HepG2 (cell line): ENCODE data around the gene MORC1. TPM values are rescaled to one million over a fixed set of nuclear protein-coding genes. Genes with fewer than 3 reads are reported as not detected.
A peak's percentile ranks its signal among the peaks of the same experiment; 100 is the strongest.

Experiments used
- ATAC-seq: fragments of 200-7000 bp; cut with Tn5 transposase; 3 replicates; pipeline ENCODE4 v1.9.1; 2020; ENCODE audit warnings: mild to moderate bottlenecking, moderate library complexity
- BruUV-seq: library from RNA; stranded (reverse); fragments of 400-500 nt; replicated peaks from 2 replicates; lab custom pipeline; 2021; lab: Mats Ljungman, UMichigan
- CTCF ChIA-PET: fragments of 300-600 bp; formaldehyde crosslinking; extraction: SDS; loops from one replicate; lab custom pipeline; 2021; ENCODE audit warnings: low total read pairs, inconsistent platforms, low intra/inter-chr PET ratio; lab: Yijun Ruan, JAX
- POLR2A ChIA-PET: fragments of 350-600 bp; sonication (Branson Sonifier 250); formaldehyde crosslinking; loops from one replicate; lab custom pipeline; 2020; ENCODE audit warnings: antibody characterized with exemption, inconsistent platforms; lab: Yijun Ruan, JAX
- DNase-seq: peaks from one replicate; pipeline ENCODE4 v3.0.0-alpha.2; 2015; ENCODE audit warnings: low spot score
- FAIRE-seq: peaks from 3 replicates; lab custom pipeline; 2011; peaks lifted over from hg19 to GRCh38; lab: Jason Lieb, UNC
- H2AFZ ChIP-seq: one replicate; pipeline ENCODE4 v1.6.1; 2011; ENCODE audit warnings: low read length, inconsistent platforms
- H3K27ac ChIP-seq: fragments of 300-600 bp; 3 replicates; pipeline ENCODE4 v1.8.0; 2011; ENCODE audit warnings: mixed run types, mild to moderate bottlenecking, mixed read lengths, low read length, inconsistent platforms; ENCODE audit not compliant: insufficient read depth; ENCODE audit errors: extremely low read length
- H3K27me3 ChIP-seq, 2 experiments: fragments of 200-600 bp in 1 of 2; 2 replicates in 1 of 2; 3 replicates in 1 of 2; pipeline versions ENCODE4 v1.6.0 to v1.8.0; 2011; ENCODE audit warnings: low read length in 2 of 2, mild to moderate bottlenecking in 2 of 2, moderate library complexity in 2 of 2, inconsistent platforms in 1 of 2; ENCODE audit not compliant: insufficient read depth in 2 of 2, control insufficient read depth in 1 of 2
- H3K36me3 ChIP-seq, 2 experiments: fragments of 200-600 bp in 1 of 2; replicated peaks in 1 of 2; 2 replicates in 1 of 2; 3 replicates in 1 of 2; pipeline versions ENCODE4 v1.5.1 to v1.8.0; 2011; ENCODE audit warnings: low read length in 2 of 2, inconsistent platforms in 1 of 2; ENCODE audit not compliant: insufficient read depth in 2 of 2, control insufficient read depth in 1 of 2
- H3K4me1 ChIP-seq: 2 replicates; pipeline ENCODE4 v1.5.1; 2012; ENCODE audit warnings: low read length, inconsistent platforms; ENCODE audit not compliant: insufficient read depth
- H3K4me2 ChIP-seq: 2 replicates; pipeline ENCODE4 v1.6.0; 2011; ENCODE audit warnings: low read depth, low read length, inconsistent platforms
- H3K4me3 ChIP-seq, 3 experiments: fragments of 200-600 bp in 1 of 3; sonication (generic), shearing (Covaris generic) in 1 of 3; replicated peaks in 1 of 3; 2 replicates each; pipeline ENCODE4 v1.5.1; 2011 to 2016; ENCODE audit warnings: low read length in 3 of 3, inconsistent platforms in 2 of 3, low read depth in 2 of 3, mild to moderate bottlenecking in 2 of 3, control low read depth in 1 of 3, mixed read lengths in 1 of 3; ENCODE audit not compliant: insufficient read depth in 1 of 3
- H3K79me2 ChIP-seq: one replicate; pipeline ENCODE4 v1.6.1; 2011; ENCODE audit warnings: low read length, inconsistent platforms; ENCODE audit not compliant: insufficient read depth
- H3K9ac ChIP-seq: 2 replicates; pipeline ENCODE4 v1.6.0; 2011; ENCODE audit warnings: mild to moderate bottlenecking, low read depth, low read length, inconsistent platforms; ENCODE audit not compliant: insufficient read depth
- H3K9me3 ChIP-seq: 2 replicates; pipeline ENCODE4 v1.5.1; 2012; ENCODE audit warnings: mild to moderate bottlenecking, low read length
- H4K20me1 ChIP-seq: 2 replicates; pipeline ENCODE4 v1.6.0; 2011; ENCODE audit warnings: inconsistent platforms, mild to moderate bottlenecking, low read length, moderate library complexity; ENCODE audit not compliant: insufficient read depth
- CBFB ChIP-seq: sonication (generic); formaldehyde crosslinking; IDR thresholded peaks from 2 replicates; pipeline ENCODE4 v1.4.0; 2020; ENCODE audit warnings: missing genetic modification reagents
- CEBPB ChIP-seq: IDR thresholded peaks from 2 replicates; pipeline ENCODE4 v1.6.1; 2011; ENCODE audit warnings: low read depth, low read length, improper control_type of control experiment, borderline replicate concordance
- CEBPG ChIP-seq: IDR thresholded peaks from 2 replicates; pipeline ENCODE4 v1.6.1; 2016
- CTCF ChIP-seq: sonication (generic); formaldehyde crosslinking; IDR thresholded peaks from 2 replicates; pipeline ENCODE4 v1.5.0; 2020; ENCODE audit warnings: mild to moderate bottlenecking, missing genetic modification reagents, moderate library complexity
- MIER2 ChIP-seq: IDR thresholded peaks from 2 replicates; pipeline ENCODE4 v1.6.1; 2016; ENCODE audit warnings: missing biosample characterization, missing genetic modification reagents
- MTA3 ChIP-seq: sonication (generic); formaldehyde crosslinking; IDR thresholded peaks from 2 replicates; pipeline ENCODE4 v1.4.0; 2020; ENCODE audit warnings: missing genetic modification reagents
- PREB ChIP-seq: sonication (generic); formaldehyde crosslinking; IDR thresholded peaks from 2 replicates; pipeline ENCODE4 v1.4.0; 2020; ENCODE audit warnings: missing genetic modification reagents
- RAD21 ChIP-seq: fragments of 450-650 bp; formaldehyde crosslinking; IDR thresholded peaks from 2 replicates; pipeline ENCODE4 v1.5.0; 2020; ENCODE audit warnings: mild to moderate bottlenecking
- SMC3 ChIP-seq: IDR thresholded peaks from 2 replicates; pipeline ENCODE4 v1.6.1; 2011; ENCODE audit warnings: low read length, improper control_type of control experiment
- STAG1 ChIP-seq: sonication (generic); formaldehyde crosslinking; IDR thresholded peaks from 2 replicates; pipeline ENCODE4 v1.4.0; 2020; ENCODE audit warnings: missing genetic modification reagents
- ZBTB44 ChIP-seq: sonication (generic); formaldehyde crosslinking; IDR thresholded peaks from 2 replicates; pipeline ENCODE4 v1.4.0; 2020; ENCODE audit warnings: missing genetic modification reagents
- ZFP1 ChIP-seq: IDR thresholded peaks from 2 replicates; pipeline ENCODE4 v1.6.1; 2016
- ZNF557 ChIP-seq: sonication (generic); formaldehyde crosslinking; IDR thresholded peaks from 2 replicates; pipeline ENCODE4 v1.4.0; 2020; ENCODE audit warnings: missing genetic modification reagents
- WGBS: methylation state at CpG from one replicate; pipeline ENCODE4 v1.1.6; 2017; ENCODE audit warnings: low lambda C conversion rate; 5-methylcytosine and 5-hydroxymethylcytosine counted together
- in situ Hi-C: cut with HindIII; loops from 2 replicates; pipeline ENCODE4 v1.10.0; 2017; ENCODE audit warnings: low pct_unique_long_range_greater_than_20kb; ENCODE audit not compliant: extremely low pct_ligation_motif_present
- intact Hi-C: fragments of 100-400 bp; cut with micrococcal nuclease; formaldehyde crosslinking; loops from one replicate; pipeline ENCODE4 v1.10.0; 2022; ENCODE audit not compliant: unreplicated experiment
- polyA plus RNA-seq, 8 experiments: library from polyadenylated mRNA; depleted of rRNA in 3 of 8; stranded (reverse) in 7 of 8; unstranded in 1 of 8; fragments of >200 nt; fragmentation: Illumina TruSeq in 4 of 8; extraction: Trizol in 4 of 8; gene quantifications; 2 replicates each; pipeline versions ENCODE4 v1.2.1 to v1.2.3, GENCODE V29; 2011 to 2016; ENCODE audit warnings: low read depth in 4 of 8, missing spikeins in 1 of 8, mixed read lengths in 1 of 8; ENCODE audit not compliant: insufficient read depth in 1 of 8
- total RNA-seq, 5 experiments: library from RNA; depleted of rRNA; stranded (reverse); fragments of >200 nt; fragmentation: Illumina TruSeq; extraction: Trizol; gene quantifications; 2 replicates each; pipeline ENCODE4 v1.2.3, GENCODE V29; 2016; ENCODE audit warnings: low read depth in 1 of 5

MORC1 gene
- total and polyA plus RNA-seq, 2 of the 13 experiments (the other 11 are each of a cell fraction or from before 2014, with no cell fraction given): not detected

GRCh38 chr3:109021556-109021955 is 96.4 kb downstream of the MORC1 start:
- Histone ChIP-seq H3K79me2 (no peaks in the 10 kb centered on the region), H3K9ac (no peak overlapping the region), H3K4me3 (no peak overlapping the region), H3K27ac (no peak overlapping the region), H3K4me1 (no peaks in the 10 kb centered on the region), H2AFZ (no peak overlapping the region), H3K36me3 (no peaks in the 10 kb centered on the region), H3K27me3 (no peaks in the 10 kb centered on the region), H3K9me3 (no peaks in the 10 kb centered on the region), H3K4me2 (no peak overlapping the region), H4K20me1 (no peaks in the 10 kb centered on the region)
- CTCF ChIA-PET: no interaction called here
- BruUV-seq: no TSS peak
- POLR2A ChIA-PET: no interaction called here
- ATAC-seq (no peak), DNase-seq (no peak), FAIRE-seq (no peak)
- intact Hi-C loops (no loop called here), in situ Hi-C loops (no loop called here)
- WGBS: 0% methylated on average over 1 of the region's 1 CpG
- no peak for TF ChIP-seq ZNF557 (CRISPR knock-in tag)

- no TSS peak for BruUV-seq
- POLR2A ChIA-PET: no interaction called here
- ATAC-seq (peak; percentile 76), DNase-seq (peak; percentile 5), FAIRE-seq (peak; percentile 23)
- H2AFZ ChIP-seq: no peak overlapping the region
- CTCF ChIA-PET: interaction anchor here (1.3 kb wide), 1 partner anchor 357 kb away, joined by 3 read pairs; no protein-coding TSS in a partner anchor
- WGBS: 3% methylated on average over 6 of the region's 6 CpGs
- H3K4me3 ChIP-seq: no peak overlapping the region
- no peaks in the 10 kb centered on the region for H3K9me3 ChIP-seq
- no peaks in the 10 kb centered on the region for H4K20me1 ChIP-seq
- H3K4me1 ChIP-seq: no peaks in the 10 kb centered on the region
- H3K36me3 ChIP-seq: no peaks in the 10 kb centered on the region
- no peak overlapping the region for H3K4me2 ChIP-seq
- in situ Hi-C loops (no loop called here), intact Hi-C loops (loop anchor here (10.0 kb wide), 1 partner anchor 534 kb away; no protein-coding TSS in a partner anchor)
- TF ChIP-seq CEBPB: peak; percentile 21; the same call in 1 of the 2 replicates
- TF ChIP-seq ZBTB44 (CRISPR knock-in tag): no peak
- TF ChIP-seq RAD21: 0 out of 2 replicates have a peak, but pooled peaks have one; percentile 15
- TF ChIP-seq PREB (CRISPR knock-in tag): no peak
- peak; percentile 22; the same call in 1 of the 2 replicates for TF ChIP-seq STAG1 (CRISPR knock-in tag)
- TF ChIP-seq ZFP1: no peak
- TF ChIP-seq MIER2 (CRISPR knock-in tag): no peak
- TF ChIP-seq CEBPG: peak; percentile 55
- TF ChIP-seq MTA3 (CRISPR knock-in tag): no peak
- TF ChIP-seq CTCF (CRISPR knock-in tag): peak; percentile 54
- no peak for TF ChIP-seq CBFB (CRISPR knock-in tag)
- TF ChIP-seq SMC3: peak; percentile 35; the same call in 1 of the 2 replicates
- no peaks in the 10 kb centered on the region for H3K27me3 ChIP-seq
- H3K9ac ChIP-seq: no peak overlapping the region
- no peaks in the 10 kb centered on the region for H3K79me2 ChIP-seq
- no peak overlapping the region for H3K27ac ChIP-seq
Measured at GRCh38 chr3:109018828-109019227, 99.1 kb downstream of the MORC1 start.
